Activated CD4-positive, alpha-beta T cell treated with anti-CD3 and anti-CD28 coated beads, Interleukin-2, amount 10 ng/mL, durations not matched to agents 7 days and 5 days (primary cell): ENCODE results near the gene HOXA11. TPM values are rescaled to one million over a fixed set of nuclear protein-coding genes. Genes with fewer than 3 reads are reported as not detected.

Source experiments
- CTCF ChIA-PET: fragments of 350-600 bp; sonication (Branson Sonifier 250); formaldehyde crosslinking; loops from one replicate; lab custom pipeline; 2021; ENCODE audit warnings: antibody characterized with exemption; lab: Charles Lee
- POLR2A ChIA-PET: fragments of 350-600 bp; sonication (Branson Sonifier 250); formaldehyde crosslinking; loops from one replicate; lab custom pipeline; 2021; ENCODE audit warnings: antibody characterized with exemption; lab: Charles Lee
- DNase-seq: peaks from one replicate; pipeline ENCODE4 v3.0.0-alpha.2; 2020
- H3K27ac Mint-ChIP-seq: one replicate; pipeline ENCODE4 v1.8.0; 2021; ENCODE audit warnings: mild to moderate bottlenecking, moderate library complexity, mixed read lengths
- H3K27me3 Mint-ChIP-seq: one replicate; pipeline ENCODE4 v1.8.0; 2021; ENCODE audit warnings: mixed read lengths
- H3K36me3 Mint-ChIP-seq: one replicate; pipeline ENCODE4 v1.8.0; 2021; ENCODE audit warnings: low read depth, mixed read lengths
- H3K4me1 Mint-ChIP-seq: one replicate; pipeline ENCODE4 v1.8.0; 2021; ENCODE audit warnings: mixed read lengths
- H3K4me3 Mint-ChIP-seq: one replicate; pipeline ENCODE4 v1.8.0; 2021; ENCODE audit warnings: mild to moderate bottlenecking, moderate library complexity, mixed read lengths
- H3K9me3 Mint-ChIP-seq: one replicate; pipeline ENCODE4 v1.8.0; 2021; ENCODE audit warnings: mixed read lengths
- total RNA-seq, 2 experiments: library from RNA; stranded (reverse); gene quantifications; one replicate each; pipeline ENCODE4 v1.2.3, GENCODE V29; 2021

The HOXA11 gene
- total RNA-seq, 2 experiments from 2014 or later, result not detected

GRCh38 chr7:27187475-27188385 lies 2.7 kb upstream of the HOXA11 start:
- peaks cover 43% of the 10 kb centered on the region for H3K4me1 Mint-ChIP-seq
- CTCF ChIA-PET, result interaction anchor here (1.1 to 4.0 kb wide), 6 partner anchors 8 to 42 kb away, joined by 3 to 18 read pairs (median 6); partner anchors contain the start of gene HOXA13
- H3K27me3 Mint-ChIP-seq, result peaks cover 84% of the 10 kb centered on the region
- H3K27ac Mint-ChIP-seq, result peak overlapping the region; percentile 71
- H3K36me3 Mint-ChIP-seq, result peaks cover 11% of the 10 kb centered on the region
- peak overlapping the region; percentile 59 for H3K4me3 Mint-ChIP-seq
- no peak for DNase-seq
- H3K9me3 Mint-ChIP-seq, result no peaks in the 10 kb centered on the region
- POLR2A ChIA-PET, result no interaction called here

- H3K27me3 Mint-ChIP-seq, result peaks cover 82% of the 10 kb centered on the region
- POLR2A ChIA-PET, result interaction anchor here (0.6 kb wide), 1 partner anchor 9 kb away, joined by 3 read pairs; no protein-coding TSS in a partner anchor
- H3K36me3 Mint-ChIP-seq, result peaks cover 11% of the 10 kb centered on the region
- no peak for DNase-seq
- no peaks in the 10 kb centered on the region for H3K9me3 Mint-ChIP-seq
- H3K27ac Mint-ChIP-seq, result no peak overlapping the region
- CTCF ChIA-PET, result interaction anchor here (0.5 to 4.0 kb wide), 10 partner anchors 9 to 776 kb away, joined by 3 to 18 read pairs (median 4); partner anchors contain the start of gene HOXA13
- H3K4me1 Mint-ChIP-seq, result peaks cover 42% of the 10 kb centered on the region
- no peak overlapping the region for H3K4me3 Mint-ChIP-seq
These were observed 1.8 kb upstream of the HOXA11 start for GRCh38 chr7:27186668-27187474.

GRCh38 chr7:27185854-27186667 lies 1.0 kb upstream of the HOXA11 start:
- POLR2A ChIA-PET, result interaction anchor here (0.6 kb wide), 1 partner anchor 10 kb away, joined by 3 read pairs; no protein-coding TSS in a partner anchor
- Mint-ChIP-seq H3K36me3 (peaks cover 11% of the 10 kb centered on the region), H3K9me3 (no peaks in the 10 kb centered on the region), H3K4me1 (peaks cover 40% of the 10 kb centered on the region), H3K27ac (peak overlapping the region; percentile 63), H3K27me3 (peaks cover 81% of the 10 kb centered on the region), H3K4me3 (peak overlapping the region; percentile 50)
- CTCF ChIA-PET, result interaction anchor here (0.5 to 4.0 kb wide), 9 partner anchors 9 to 777 kb away, joined by 3 to 18 read pairs (median 3); no protein-coding TSS in a partner anchor
- DNase-seq, result no peak

- peak overlapping the region; percentile 47 for H3K4me3 Mint-ChIP-seq
- peak overlapping the region; percentile 69 for H3K27ac Mint-ChIP-seq
- ChIA-PET POLR2A (no interaction called here), CTCF (interaction anchor here (0.6 to 4.0 kb wide), 7 partner anchors 10 to 307 kb away, joined by 3 to 18 read pairs (median 3); partner anchors contain the start of gene HOXA10)
- peaks cover 9% of the 10 kb centered on the region for H3K36me3 Mint-ChIP-seq
- no peak for DNase-seq
- H3K4me1 Mint-ChIP-seq, result peaks cover 41% of the 10 kb centered on the region
- no peaks in the 10 kb centered on the region for H3K9me3 Mint-ChIP-seq
- peaks cover 77% of the 10 kb centered on the region for H3K27me3 Mint-ChIP-seq
These were observed 557 bp downstream of the HOXA11 start for GRCh38 chr7:27184337-27185012.

GRCh38 chr7:27183682-27184336 lies 1.2 kb downstream of the HOXA11 start:
- Mint-ChIP-seq H3K27me3 (peaks cover 81% of the 10 kb centered on the region), H3K4me3 (peak overlapping the region; percentile 38), H3K36me3 (peaks cover 9% of the 10 kb centered on the region), H3K27ac (no peak overlapping the region), H3K9me3 (no peaks in the 10 kb centered on the region), H3K4me1 (peaks cover 39% of the 10 kb centered on the region)
- no peak for DNase-seq
- CTCF ChIA-PET, result interaction anchor here (0.7 to 1.3 kb wide), 4 partner anchors 9 to 33 kb away, joined by 3 to 5 read pairs (median 3); partner anchors contain the start of gene HOXA10
- POLR2A ChIA-PET, result no interaction called here

- POLR2A ChIA-PET, result no interaction called here
- no peaks in the 10 kb centered on the region for H3K9me3 Mint-ChIP-seq
- no peak overlapping the region for H3K4me3 Mint-ChIP-seq
- DNase-seq, result no peak
- H3K27ac Mint-ChIP-seq, result peak overlapping the region; percentile 13
- CTCF ChIA-PET, result interaction anchor here (0.6 to 1.3 kb wide), 5 partner anchors 12 to 42 kb away, joined by 3 to 5 read pairs (median 3); no protein-coding TSS in a partner anchor
- H3K4me1 Mint-ChIP-seq, result peaks cover 32% of the 10 kb centered on the region
- peaks cover 77% of the 10 kb centered on the region for H3K27me3 Mint-ChIP-seq
- peaks cover 4% of the 10 kb centered on the region for H3K36me3 Mint-ChIP-seq
These were observed 2.0 kb downstream of the HOXA11 start for GRCh38 chr7:27182861-27183681.

GRCh38 chr7:27182285-27182841 lies 2.7 kb downstream of the HOXA11 start:
- H3K4me3 Mint-ChIP-seq, result no peak overlapping the region
- ChIA-PET POLR2A (no interaction called here), CTCF (interaction anchor here (0.6 to 1.3 kb wide), 4 partner anchors 12 to 41 kb away, joined by 3 to 4 read pairs (median 3); no protein-coding TSS in a partner anchor)

GRCh38 chr7:27181795-27182275 lies 3.2 kb downstream of the HOXA11 start:
- H3K36me3 Mint-ChIP-seq, result peaks cover 4% of the 10 kb centered on the region
- peaks cover 24% of the 10 kb centered on the region for H3K4me1 Mint-ChIP-seq
- POLR2A ChIA-PET, result no interaction called here

More at GRCh38 chr7:27182285-27182841, 2.7 kb downstream of the HOXA11 start:
- Mint-ChIP-seq H3K36me3 (peaks cover 4% of the 10 kb centered on the region), H3K9me3 (no peaks in the 10 kb centered on the region), H3K27me3 (peaks cover 77% of the 10 kb centered on the region), H3K27ac (no peak overlapping the region), H3K4me1 (peaks cover 27% of the 10 kb centered on the region)
- DNase-seq, result no peak

GRCh38 chr7:27180431-27181420 lies 4.3 kb downstream of the HOXA11 start:
- Mint-ChIP-seq H3K4me3 (no peak overlapping the region), H3K4me1 (peaks cover 21% of the 10 kb centered on the region), H3K27me3 (peaks cover 73% of the 10 kb centered on the region), H3K9me3 (no peaks in the 10 kb centered on the region), H3K27ac (no peak overlapping the region), H3K36me3 (peaks cover 2% of the 10 kb centered on the region)
- ChIA-PET POLR2A (no interaction called here), CTCF (interaction anchor here (1.1 to 2.0 kb wide), 7 partner anchors 9 to 30 kb away, joined by 3 to 7 read pairs (median 6); partner anchors contain the start of gene HOXA3)
- DNase-seq, result no peak

More at GRCh38 chr7:27181795-27182275, 3.2 kb downstream of the HOXA11 start:
- DNase-seq, result no peak
- CTCF ChIA-PET, result interaction anchor here (1.1 kb wide), 1 partner anchor 21 kb away, joined by 3 read pairs; no protein-coding TSS in a partner anchor
- Mint-ChIP-seq H3K27ac (no peak overlapping the region), H3K4me3 (no peak overlapping the region), H3K9me3 (no peaks in the 10 kb centered on the region), H3K27me3 (peaks cover 77% of the 10 kb centered on the region)
